ENCODE data around the gene PLAC9.
"Not testable (repeated sequence)": the region's sequence is repeated elsewhere in the genome, so short reads cannot be mapped to it uniquely, and the experiment has no call there.

The PLAC9 gene, protein sequence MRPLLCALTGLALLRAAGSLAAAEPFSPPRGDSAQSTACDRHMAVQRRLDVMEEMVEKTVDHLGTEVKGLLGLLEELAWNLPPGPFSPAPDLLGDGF

DNA sequence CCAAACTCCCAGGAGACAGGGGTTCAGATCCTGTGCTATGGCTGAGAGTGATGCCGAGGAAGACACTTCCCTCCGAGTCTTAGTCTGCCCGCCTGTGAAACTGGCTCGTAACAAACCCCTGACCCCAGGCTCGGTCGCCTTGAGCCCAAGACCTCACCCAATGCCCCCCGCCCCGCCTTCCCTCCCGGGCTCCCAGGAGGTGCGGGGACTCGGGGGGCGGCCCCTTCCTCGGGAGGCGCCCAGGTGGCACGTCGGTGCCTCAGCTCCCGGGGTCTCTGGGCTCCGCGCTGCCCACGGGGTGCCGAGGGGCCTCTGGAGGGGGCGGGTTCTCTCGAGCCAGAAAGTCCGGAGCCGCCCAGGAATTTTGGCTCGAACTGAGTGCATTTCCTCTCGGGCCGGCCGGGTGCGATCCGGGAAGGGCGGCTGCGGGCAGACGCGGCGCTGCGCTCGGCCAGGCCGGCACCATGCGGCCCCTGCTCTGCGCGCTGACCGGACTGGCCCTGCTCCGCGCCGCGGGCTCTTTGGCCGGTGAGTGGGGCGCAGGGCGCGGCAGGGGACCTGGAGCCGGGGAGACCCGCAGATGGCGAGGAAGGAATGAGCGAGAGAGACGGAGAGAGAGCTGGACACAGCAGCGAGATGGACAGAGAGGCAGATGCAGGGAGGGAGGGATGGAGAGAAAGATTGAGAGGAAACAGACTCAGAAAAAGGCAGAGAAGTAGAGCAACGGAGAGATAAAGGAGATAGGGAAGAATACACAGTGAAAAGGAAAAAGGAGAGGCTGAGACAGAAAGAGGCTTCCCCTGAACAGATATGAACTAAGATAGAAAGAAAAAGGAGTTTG is at the start of gene PLAC9:
Gene PLAC9 (plus strand): TSS at position 432 of the 841 bp plus-strand sequence. CDS start 33 bp downstream, at position 465.
- no peak for DNase-seq (ENCODE audit: low spot score)

DNA sequence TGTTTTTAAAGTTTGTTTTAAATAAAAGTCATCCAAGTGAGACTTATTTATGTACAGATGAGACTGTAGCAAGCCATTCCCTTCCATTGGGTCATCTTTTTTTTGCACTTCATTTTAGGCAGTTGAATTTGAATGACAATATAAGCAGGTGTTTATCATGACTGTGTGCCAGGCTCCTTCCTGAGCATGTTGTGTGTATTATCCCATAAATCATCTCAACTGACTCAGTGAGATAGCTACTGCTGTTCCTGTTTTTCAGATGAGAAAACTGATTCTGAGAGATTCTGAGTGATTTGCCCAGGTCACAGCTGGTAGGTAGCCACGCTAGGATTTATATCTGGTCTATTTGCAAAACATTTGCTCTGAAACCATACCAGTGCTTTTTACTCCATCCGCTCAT is 42.4 kb upstream of the PLAC9 start:
- DNase-seq (ENCODE audit: low spot score): no peak

DNA sequence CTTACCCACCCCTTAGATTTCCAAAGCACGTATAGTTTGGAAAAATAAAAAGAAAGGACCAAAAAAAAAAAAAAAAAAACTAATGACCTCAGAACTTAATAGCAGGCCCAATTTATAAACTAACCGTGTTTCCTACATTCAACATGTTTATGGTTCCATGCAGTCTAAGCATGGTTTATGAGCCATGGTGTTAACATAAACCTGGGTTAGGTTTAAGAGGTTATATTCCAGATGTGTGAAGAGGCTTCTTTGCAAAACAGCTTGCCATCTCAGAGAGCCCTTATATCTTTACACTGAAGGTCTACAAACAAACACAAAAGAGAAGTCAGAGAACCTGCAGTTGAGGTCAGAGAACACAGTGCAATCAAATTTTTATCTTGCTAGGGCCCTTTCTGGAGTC is 38.3 kb upstream of the PLAC9 start:
- DNase-seq (ENCODE audit: low spot score): no peak

DNA sequence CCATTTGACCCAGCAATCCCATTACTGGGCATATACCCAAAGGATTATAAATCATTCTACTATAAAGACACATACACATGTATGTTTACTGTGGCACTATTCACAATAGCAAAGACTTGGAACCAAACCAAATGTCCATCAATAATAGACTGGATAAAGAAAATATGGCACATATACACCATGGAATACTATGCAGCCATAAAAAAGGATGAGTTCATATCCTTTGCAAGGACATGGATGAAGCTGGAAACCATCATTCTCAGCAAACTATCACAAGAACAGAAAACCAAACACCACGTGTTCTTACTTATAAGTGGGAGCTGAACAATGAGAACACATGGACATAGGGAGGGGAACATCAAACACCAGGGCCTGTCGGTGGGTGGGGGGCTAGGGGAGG is 34.3 kb upstream of the PLAC9 start:
- DNase-seq (ENCODE audit: low spot score): not testable (repeated sequence)

DNA sequence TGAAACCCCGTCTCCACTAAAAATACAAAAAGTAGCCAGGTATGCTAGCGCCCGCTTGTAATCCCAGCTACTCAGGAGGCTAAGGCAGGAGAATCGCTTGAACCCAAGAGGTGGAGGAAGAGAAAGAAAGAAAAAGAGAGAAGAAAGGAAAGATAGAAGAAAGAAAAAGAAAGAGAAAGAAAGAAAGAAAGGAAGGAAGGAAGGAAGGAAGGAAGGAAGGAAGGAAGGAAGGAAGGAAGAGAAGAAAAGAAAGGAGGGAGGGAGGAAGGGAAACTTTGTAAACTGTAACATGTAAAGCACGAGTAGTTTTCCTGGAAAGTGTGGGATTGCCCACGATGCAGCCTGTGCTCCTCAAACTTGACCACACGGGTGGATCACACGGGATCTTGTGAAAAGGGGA is 33.2 kb upstream of the PLAC9 start:
- DNase-seq (ENCODE audit: low spot score): not testable (repeated sequence)

DNA sequence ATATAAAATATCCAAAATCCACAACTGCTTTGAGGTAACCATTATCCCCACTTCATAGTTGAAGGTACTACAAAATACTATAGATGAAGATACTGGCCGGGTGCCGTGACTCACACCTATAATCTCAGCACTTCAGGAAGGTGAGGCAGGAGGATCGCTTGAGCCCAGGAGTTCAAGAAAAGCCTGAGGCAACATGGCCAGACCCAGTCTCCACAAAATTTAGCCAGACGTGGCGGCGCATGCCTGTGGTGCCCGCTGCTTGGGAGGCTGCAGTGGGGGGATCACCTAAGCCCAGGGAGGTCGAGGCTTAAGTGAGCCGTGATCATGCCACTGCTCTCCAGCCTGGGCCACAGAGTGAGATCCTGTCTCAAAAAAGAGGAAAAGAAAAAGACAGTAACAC is 32.4 kb upstream of the PLAC9 start:
- no peak for DNase-seq (ENCODE audit: low spot score)

DNA sequence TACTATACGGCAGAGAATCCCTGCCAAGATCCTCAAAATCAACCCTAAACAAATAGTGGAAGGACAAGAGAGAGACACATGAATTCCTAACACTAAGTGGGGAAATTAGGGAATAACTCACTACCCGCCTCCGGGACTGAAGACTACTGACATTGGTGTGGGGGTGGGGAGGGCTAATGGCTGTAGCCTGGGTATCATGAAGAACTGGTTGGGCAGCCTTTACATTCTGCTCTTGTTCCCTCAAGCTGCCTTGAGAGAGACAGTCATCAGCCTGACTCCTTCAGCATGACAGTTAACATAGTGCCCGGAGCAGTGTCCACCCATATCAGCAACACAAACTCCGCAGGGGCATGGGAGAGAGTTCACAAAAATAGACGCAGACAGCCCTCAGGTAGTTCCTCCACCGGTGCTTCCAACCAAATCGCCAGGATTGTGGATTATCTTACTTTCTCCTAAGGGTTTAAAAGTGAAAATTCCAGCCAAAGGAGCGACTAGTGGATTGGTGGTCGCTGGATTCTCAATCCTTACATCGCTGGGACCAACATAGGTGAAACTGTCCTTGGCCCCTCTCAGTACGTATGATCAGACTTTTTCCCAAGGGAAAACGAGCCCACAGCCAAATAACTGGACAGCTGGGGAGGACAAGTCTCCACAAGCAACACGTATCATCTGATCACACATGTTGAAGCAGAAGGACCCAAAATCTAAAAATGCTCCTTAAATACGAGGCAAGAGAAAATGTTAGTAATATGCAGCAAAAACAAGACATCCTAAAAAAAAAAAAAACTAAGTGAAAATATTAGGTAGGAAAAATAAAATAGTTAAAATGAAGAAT is 31.5 kb upstream of the PLAC9 start:
- DNase-seq (ENCODE audit: low spot score): no peak

DNA sequence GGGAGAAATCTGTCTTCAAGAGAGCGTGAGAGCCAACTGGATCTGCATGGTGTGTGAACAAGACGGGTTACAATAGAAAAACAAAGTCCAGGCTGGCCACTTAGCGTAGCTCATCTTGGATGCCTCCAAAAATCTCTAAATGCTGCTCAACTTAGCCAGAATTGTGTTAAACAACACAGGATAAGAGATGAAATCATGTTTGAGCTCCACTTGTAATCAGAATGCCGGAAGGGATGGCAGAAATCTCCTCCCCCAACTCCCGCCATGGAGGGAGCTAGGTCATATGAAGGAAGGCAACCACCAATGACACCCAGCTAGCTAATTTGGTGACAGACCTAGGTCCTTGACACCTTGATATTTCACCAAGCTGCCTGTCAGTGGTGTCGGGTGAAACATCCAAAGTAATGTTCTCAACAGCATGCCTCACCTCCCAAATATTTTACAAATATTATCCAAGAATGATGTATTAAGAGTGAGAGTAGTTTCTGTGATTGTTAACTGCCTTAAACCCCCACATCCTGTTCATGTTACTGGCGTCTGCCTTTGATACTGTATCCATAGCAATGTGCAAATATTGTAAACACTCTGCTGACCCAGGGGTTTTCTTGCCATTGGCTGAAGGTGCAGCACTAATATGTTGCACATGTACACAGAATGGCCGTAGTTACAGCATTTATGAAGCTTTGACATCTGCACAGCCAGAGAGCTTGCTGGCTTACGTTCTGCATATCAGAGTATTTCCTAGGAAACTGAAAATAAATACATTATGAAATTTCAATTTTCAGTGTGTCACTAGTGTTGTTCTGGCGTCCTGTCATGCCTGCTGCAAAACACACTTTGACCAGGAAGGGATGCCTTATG is 28.2 kb upstream of the PLAC9 start:
- no peak for DNase-seq (ENCODE audit: low spot score)

DNA sequence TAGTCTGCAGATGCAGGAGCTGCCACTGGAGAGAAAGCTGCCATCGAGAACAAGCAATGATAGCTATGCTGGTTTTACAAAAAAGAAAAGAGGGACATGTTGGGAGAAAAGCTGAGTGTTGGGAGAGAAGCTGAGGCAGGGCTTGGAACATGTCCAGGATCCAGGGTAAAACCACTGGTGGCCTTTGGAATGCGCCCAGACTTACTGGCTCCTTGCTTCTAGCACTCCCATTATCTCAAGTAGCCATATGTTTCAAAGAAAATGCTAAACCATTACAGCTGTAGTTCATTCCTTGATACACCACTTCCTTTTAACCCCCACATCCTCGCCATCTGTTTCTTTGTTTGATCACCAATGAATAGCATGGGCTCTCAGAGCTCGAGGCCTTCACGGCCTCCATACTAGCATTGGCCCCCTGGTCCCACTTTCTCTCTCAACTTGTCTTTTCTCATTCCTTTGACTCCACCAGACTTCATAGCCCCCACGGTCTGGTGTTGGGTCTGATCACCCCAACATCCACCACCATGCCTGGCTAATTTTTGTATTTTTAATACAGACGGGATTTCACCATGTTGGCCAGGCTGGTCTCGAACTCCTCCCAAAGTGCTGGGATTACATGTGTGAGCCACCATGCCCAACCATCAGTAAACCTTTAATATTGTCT is 23.8 kb upstream of the PLAC9 start:
- no peak for DNase-seq (ENCODE audit: low spot score)

DNA sequence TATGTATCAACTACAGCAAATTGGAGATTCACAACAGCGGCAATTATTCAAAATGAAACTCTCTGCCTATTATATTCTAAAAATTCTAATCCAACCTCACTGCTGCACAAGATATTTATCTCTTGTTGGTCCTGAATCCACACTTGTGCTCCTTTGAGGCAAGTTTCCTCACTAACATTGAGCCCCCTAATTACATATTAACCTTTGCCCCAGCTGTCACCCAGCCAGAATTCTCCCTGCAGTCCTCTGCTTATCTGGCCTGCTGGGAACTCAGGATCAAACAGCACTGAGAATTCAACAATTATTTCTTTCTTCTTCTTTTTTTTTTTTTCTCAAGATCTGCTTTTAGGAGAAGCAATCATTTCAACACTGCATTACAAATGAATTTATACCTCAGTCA is 21.5 kb upstream of the PLAC9 start:
- no peak for DNase-seq (ENCODE audit: low spot score)

DNA sequence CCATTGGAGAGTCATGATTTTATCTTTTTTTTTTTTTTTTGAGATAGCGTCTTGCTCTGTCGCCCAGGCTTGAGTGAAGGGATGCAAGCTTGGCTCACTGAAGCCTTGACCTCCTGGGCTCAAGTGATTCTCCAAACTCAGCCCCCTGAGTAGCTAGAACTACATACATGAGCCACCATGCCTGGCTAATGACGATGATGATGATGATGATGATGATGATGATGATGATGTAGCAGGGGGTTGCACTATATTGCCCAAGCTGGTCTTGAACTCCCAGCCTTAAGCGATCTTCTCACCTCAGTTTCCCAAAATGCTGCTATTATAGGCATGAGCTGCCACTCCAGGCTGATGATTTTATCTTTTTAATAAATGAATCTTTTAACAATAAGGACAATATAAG is 13.9 kb upstream of the PLAC9 start:
- no peak for DNase-seq (ENCODE audit: low spot score)

DNA sequence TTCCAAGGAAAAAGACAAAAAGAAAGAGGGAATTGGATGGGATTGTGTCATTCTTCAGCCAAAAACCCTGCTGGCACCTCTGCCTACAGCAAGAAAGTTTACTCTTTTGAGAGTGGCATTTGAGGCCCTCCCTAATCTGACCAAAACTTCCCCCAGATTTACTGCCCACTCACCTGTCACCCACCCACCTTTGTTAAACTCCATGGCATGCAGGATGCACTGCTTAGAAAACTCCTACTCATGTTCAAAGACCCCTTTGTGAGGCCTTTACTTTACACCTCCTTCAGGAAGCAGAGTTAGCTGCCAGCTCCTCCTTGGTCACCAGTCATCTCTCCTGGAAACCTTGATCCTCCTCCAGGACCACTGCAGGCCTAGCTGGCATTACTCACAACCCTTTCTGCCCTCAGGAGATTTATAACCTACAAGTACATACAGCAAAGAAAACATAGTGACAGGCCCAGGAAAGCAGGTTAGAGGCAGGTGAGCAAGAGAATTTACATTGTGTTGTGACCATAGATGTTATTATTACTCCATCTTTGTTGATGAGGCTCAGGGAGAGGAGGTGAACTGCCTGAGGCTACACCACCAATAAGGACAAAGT is 10.3 kb upstream of the PLAC9 start:
- DNase-seq (ENCODE audit: low spot score): no peak

DNA sequence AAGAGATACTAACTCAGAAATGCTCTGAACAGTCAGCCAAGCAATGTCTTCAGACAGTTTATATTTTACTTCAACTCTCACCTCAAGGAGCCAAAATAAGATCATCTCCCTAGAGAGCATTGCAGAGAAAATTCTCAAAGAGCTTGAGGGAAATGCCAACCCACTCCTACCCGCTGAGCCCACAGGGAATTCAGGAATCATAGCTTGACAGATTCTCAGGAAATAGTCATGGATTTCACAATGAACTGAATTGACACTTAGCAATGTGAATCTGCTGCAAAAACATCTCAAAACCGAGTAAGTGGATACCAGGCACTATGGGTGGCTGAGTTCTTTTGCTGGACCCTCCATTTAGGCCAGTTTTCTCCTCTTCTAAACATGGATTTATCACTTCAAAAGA is 9.8 kb upstream of the PLAC9 start:
- no peak for DNase-seq (ENCODE audit: low spot score)

DNA sequence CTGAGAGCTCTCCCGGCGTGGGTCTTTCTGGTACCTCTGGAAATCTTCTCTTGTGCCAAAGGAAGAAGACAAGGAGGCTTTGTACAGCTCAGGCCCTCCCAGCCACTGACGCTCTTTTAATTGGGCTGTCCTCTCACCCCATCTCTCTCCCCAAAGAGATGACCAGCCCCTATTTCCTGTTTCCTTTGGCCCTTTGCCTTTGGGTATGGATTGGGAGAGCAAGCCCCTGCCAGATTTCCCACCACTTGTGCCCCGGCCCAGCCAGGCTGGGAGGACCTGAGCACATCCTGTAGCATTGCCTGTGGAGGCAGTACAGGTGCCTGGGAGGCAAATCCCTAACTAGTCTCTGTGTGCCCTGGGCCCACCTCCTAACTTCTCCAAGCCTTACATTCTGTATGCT is 5.7 kb upstream of the PLAC9 start:
- DNase-seq (ENCODE audit: low spot score): no peak

DNA sequence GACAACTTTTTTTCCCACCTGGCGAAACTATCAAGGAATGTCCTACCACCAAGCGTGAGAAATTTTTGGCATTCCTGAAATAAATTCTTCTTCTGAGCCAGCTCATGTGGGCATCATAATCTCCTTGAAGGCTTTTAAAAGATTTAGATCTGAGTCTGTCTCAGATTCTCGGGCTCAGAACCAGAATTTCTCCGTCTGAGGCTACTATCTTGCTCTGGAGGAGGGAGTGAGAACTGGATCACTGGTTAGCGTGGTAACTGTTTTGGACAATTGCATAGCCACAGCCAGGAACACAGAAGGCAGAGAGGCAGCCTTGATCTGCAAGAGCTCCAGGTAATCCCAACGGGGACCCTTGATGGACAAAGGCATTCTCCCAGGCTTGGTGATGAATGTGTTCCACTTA is 1.0 kb upstream of the PLAC9 start:
- DNase-seq (ENCODE audit: low spot score): no peak

DNA sequence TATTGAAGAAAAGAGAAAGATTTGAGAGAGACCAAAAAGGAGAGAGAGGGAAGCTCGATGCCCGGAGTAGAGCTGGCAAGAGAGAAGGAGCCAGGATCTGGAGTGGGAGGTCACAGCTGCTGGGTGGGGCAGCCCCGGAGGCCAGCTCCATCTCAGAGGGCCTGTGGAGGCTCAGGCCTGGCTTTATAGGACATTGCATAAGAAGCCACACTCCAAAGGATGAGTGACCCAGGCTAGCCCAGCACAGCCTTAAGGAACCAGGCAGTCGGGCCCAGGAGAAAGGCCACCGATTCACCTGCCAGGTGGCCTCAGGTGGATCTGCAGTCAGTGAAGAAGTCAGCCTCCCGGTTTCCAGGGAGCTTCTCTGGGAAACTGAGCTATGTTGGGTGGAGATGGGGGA is 676 bp downstream of the PLAC9 start:
- no peak for DNase-seq (ENCODE audit: low spot score)

DNA sequence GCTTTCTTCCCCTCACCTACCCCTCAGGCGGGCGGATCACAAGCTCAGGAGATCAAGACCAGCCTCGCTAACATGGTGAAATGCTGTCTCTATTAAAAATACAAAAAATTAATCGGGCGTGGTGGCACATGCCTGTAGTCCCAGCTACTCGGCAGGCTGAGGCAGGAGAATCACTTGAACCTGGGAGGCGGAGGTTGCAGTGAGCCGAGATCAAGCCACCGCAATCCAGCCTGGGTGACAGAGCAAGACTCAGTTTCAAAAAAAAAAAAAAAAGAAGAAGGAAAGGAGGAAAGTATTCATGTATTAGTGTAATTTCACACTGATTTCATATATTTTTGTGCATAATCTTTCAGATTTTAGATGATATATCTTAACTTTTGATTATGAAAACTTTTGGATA is 1.2 kb downstream of the PLAC9 start:
- not testable (repeated sequence) for DNase-seq (ENCODE audit: low spot score)

DNA sequence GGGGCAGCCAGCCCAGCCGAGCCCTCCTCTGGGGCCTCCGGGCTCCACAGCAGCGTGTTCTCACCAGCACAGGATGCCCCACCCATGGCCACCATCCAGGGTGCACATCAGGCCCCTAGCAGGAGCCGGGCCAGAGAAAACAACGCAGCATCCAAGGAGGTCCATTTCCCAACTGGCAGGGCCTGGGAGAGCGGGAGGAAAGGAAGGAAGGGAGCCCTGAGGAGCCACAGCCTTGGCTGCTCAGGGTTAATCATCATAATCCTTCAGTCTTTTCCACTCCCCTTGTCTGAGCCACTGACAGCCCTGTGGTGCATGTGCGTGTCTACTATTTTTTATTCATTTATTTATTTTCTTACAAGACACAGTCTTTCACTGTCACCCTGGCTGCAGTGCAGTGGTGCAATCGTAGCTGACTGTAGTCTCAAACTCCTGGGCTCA is 3.6 kb downstream of the PLAC9 start:
- no peak for DNase-seq (ENCODE audit: low spot score)

DNA sequence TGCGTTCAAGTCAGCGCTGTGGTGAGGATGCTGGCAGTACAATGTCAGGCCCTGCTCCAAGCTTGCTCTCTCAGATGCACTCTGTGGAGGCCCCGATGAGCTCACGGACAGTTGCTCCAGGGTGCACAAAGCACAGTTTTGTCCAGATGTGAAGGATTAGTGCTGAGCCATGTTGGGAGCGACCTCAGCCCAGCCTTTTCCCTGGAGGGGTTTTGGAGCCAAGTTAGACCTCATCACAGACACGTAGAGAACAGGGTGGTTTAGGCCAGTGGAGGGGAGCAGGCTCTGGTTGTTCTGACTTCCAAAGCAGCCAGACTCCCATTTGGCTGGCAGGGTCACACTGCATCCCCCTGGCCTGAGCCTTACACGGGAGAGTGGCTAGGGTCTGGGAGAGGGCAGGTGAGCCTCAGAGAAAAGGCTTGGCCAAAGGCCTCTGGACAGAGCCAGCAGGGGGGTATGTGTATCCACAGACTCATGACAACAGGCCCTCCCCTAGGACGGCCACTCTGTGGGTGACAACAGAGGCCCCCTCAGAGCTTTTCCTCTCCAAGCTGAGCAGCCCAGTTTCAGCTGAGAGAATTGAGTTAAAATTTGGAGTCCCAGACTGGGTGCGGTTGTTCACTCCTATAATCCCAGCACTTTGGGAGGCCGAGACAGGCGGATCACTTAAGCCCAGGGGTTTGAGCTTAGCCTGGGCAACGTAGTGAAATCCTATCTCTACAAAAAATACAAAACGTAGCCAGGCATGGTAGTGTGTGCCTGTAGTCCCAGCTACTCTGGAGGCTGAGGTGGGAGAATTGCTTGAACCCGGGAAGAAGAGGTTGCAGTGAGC is 4.7 kb downstream of the PLAC9 start:
- no peak for DNase-seq (ENCODE audit: low spot score)

DNA sequence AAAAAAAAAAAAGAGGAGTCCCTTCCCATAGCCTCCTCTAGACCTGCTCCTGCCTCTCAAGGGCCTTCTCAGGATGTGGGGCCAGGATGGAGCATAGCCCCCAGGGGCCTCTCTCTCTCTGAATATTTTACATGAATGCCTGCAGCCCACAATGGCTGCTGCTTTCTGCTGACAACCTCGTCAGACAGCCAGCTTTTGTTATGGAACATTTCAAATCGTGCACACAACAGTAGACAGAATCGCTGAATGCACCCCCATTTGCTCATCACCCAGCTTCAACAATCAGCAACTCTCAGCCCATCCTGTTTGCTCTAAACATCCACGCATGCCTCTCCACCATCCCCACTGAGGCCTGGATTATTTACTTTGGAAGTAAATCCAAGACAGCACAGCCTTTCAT is 5.4 kb downstream of the PLAC9 start:
- DNase-seq (ENCODE audit: low spot score): no peak
